Measurements from ENCODE around the gene HMGCS2.

DNA sequence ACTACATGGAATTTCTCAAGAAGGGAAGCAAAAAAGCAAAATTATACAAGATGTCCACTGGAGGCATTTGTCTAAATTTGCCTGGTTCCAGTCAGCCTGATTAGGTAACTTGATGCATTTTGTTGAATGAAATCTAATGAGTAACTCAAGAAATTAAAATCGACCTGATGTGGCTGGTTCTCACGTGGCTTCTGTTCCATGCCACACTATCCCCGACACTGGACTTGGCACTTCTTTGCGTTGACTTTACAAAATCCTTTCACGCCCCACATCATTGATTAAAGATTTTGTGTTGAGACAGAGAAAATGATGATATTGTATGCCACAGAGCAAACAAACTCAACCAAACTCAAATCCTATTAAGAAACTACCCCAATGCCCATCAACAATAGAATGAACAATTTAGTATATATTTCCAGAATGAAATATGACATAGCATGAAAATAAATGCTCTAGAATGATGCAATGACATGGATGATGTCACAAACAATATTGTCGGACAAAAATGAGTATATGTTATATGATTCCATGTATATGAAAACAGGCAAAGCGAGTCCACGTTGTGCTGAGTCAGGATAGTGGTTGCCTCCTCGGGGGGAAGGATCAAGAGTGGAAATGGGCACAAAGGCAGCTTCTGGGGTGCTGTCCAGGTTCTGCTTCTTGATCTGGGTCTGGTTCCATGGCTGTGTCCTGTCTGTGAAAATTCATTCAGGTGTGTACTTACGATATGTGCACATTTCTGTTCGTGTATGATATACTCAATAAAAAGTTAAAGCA is 12.9 kb upstream of the HMGCS2 start:
- TF ChIP-seq EP300 (IDR thresholded peaks at IDR 0.05): no peak
- TF ChIP-seq, protein P1, sequence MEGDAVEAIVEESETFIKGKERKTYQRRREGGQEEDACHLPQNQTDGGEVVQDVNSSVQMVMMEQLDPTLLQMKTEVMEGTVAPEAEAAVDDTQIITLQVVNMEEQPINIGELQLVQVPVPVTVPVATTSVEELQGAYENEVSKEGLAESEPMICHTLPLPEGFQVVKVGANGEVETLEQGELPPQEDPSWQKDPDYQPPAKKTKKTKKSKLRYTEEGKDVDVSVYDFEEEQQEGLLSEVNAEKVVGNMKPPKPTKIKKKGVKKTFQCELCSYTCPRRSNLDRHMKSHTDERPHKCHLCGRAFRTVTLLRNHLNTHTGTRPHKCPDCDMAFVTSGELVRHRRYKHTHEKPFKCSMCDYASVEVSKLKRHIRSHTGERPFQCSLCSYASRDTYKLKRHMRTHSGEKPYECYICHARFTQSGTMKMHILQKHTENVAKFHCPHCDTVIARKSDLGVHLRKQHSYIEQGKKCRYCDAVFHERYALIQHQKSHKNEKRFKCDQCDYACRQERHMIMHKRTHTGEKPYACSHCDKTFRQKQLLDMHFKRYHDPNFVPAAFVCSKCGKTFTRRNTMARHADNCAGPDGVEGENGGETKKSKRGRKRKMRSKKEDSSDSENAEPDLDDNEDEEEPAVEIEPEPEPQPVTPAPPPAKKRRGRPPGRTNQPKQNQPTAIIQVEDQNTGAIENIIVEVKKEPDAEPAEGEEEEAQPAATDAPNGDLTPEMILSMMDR (IDR thresholded peaks at IDR 0.05): no peak

Measured in upper lobe of left lung (tissue), 4 donors.